ENCODE measurements around the gene RER1. TPM values are rescaled to one million over a fixed set of nuclear protein-coding genes. Genes with fewer than 3 reads are reported as not detected.

The RER1 gene
- polyA plus RNA-seq, 1 experiment = 324 TPM

- no peak for DNase-seq (ENCODE audit: low read depth, low spot score)
- POLR2A ChIA-PET = no interaction called here
Observed at GRCh38 chr1:2396476-2396875, 4.8 kb downstream of the RER1 start.

GRCh38 chr1:2397007-2397679 is 5.5 kb downstream of the RER1 start:
- no peaks in the 10 kb centered on the region for H3K27me3 ChIP-seq (ENCODE audit: control insufficient read depth, insufficient read depth, low read length)
- CTCF ChIA-PET = no interaction called here
- POLR2A ChIA-PET = no interaction called here

More at GRCh38 chr1:2396476-2396875, 4.8 kb downstream of the RER1 start:
- no peak overlapping the region for H3K27ac ChIP-seq (ENCODE audit: low read depth, low read length)
- H3K27me3 ChIP-seq (ENCODE audit: control insufficient read depth, insufficient read depth, low read length) = no peaks in the 10 kb centered on the region
- no peak overlapping the region for H3K4me3 ChIP-seq (ENCODE audit: low read depth, low read length)
- no peak for TF ChIP-seq CTCF (IDR thresholded peaks at IDR 0.05; ENCODE audit: low read depth, low read length)
- CTCF ChIA-PET = interaction anchor here (0.9 kb wide), 1 partner anchor 14 kb away, joined by 3 read pairs; no protein-coding TSS in a partner anchor
- H3K9me3 ChIP-seq (ENCODE audit: control insufficient read depth, insufficient read depth, low read length) = no peaks in the 10 kb centered on the region

GRCh38 chr1:2398871-2399270 is 7.2 kb downstream of the RER1 start:
- CTCF ChIA-PET = interaction anchor here (0.7 kb wide), 1 partner anchor 204 kb away, joined by 3 read pairs; the partner anchor contains the start of gene FAAP20
- TF ChIP-seq CTCF (IDR thresholded peaks at IDR 0.05; ENCODE audit: low read depth, low read length) = no peak
- Histone ChIP-seq H3K27me3 (ENCODE audit: control insufficient read depth, insufficient read depth, low read length) (no peaks in the 10 kb centered on the region), H3K4me3 (ENCODE audit: low read depth, low read length) (no peak overlapping the region), H3K27ac (ENCODE audit: low read depth, low read length) (no peak overlapping the region), H3K9me3 (ENCODE audit: control insufficient read depth, insufficient read depth, low read length) (no peaks in the 10 kb centered on the region)
- DNase-seq (ENCODE audit: low read depth, low spot score) = no peak
- POLR2A ChIA-PET = no interaction called here

More at GRCh38 chr1:2397007-2397679, 5.5 kb downstream of the RER1 start:
- DNase-seq (ENCODE audit: low read depth, low spot score) = no peak
- Histone ChIP-seq H3K4me3 (ENCODE audit: low read depth, low read length) (no peak overlapping the region), H3K27ac (ENCODE audit: low read depth, low read length) (no peak overlapping the region), H3K9me3 (ENCODE audit: control insufficient read depth, insufficient read depth, low read length) (no peaks in the 10 kb centered on the region)
- TF ChIP-seq CTCF (IDR thresholded peaks at IDR 0.05; ENCODE audit: low read depth, low read length) = no peak

- H3K27me3 ChIP-seq (ENCODE audit: control insufficient read depth, insufficient read depth, low read length) = no peaks in the 10 kb centered on the region
- ChIA-PET CTCF (no interaction called here), POLR2A (no interaction called here)
- no peak overlapping the region for H3K27ac ChIP-seq (ENCODE audit: low read depth, low read length)
- DNase-seq (ENCODE audit: low read depth, low spot score) = no peak
- no peaks in the 10 kb centered on the region; the same call in 1 of the 2 replicates for H3K9me3 ChIP-seq (ENCODE audit: control insufficient read depth, insufficient read depth, low read length)
- no peak overlapping the region for H3K4me3 ChIP-seq (ENCODE audit: low read depth, low read length)
- no peak for TF ChIP-seq CTCF (IDR thresholded peaks at IDR 0.05; ENCODE audit: low read depth, low read length)
Observed at GRCh38 chr1:2399890-2400575, 8.4 kb downstream of the RER1 start.

GRCh38 chr1:2400576-2400909 is 8.9 kb downstream of the RER1 start:
- Histone ChIP-seq H3K9me3 (ENCODE audit: control insufficient read depth, insufficient read depth, low read length) (no peaks in the 10 kb centered on the region; the same call in 1 of the 2 replicates), H3K4me3 (ENCODE audit: low read depth, low read length) (no peak overlapping the region), H3K27me3 (ENCODE audit: control insufficient read depth, insufficient read depth, low read length) (no peaks in the 10 kb centered on the region), H3K27ac (ENCODE audit: low read depth, low read length) (no peak overlapping the region)
- DNase-seq (ENCODE audit: low read depth, low spot score) = no peak
- POLR2A ChIA-PET = no interaction called here
- CTCF ChIA-PET = no interaction called here
- TF ChIP-seq CTCF (IDR thresholded peaks at IDR 0.05; ENCODE audit: low read depth, low read length) = no peak
